Tibial nerve (tissue), 4 donors: ENCODE results near the gene MLX. TPM values are rescaled to one million over a fixed set of nuclear protein-coding genes. Genes with fewer than 3 reads are reported as not detected.

Source experiments
- DNase-seq, 2 donors: peaks; one replicate each; pipeline ENCODE4 v3.0.0-alpha.2; 2019; ENCODE audit warnings: low spot score in 2 of 2
- H3K27ac ChIP-seq, 4 donors: fragments of 200-600 bp; sonication (generic) in 3 of 4; one replicate each; pipeline ENCODE4 v1.5.1; 2017 to 2019; ENCODE audit warnings: mild to moderate bottlenecking in 1 of 4
- H3K27me3 ChIP-seq, 2 donors: fragments of 200-600 bp; sonication (generic) in 1 of 2; one replicate each; pipeline versions ENCODE4 v1.5.1 to v1.6.0; 2017 to 2019
- H3K36me3 ChIP-seq, 3 donors: fragments of 200-600 bp; sonication (generic); one replicate each; pipeline ENCODE4 v1.5.1; 2018 to 2019
- H3K4me1 ChIP-seq, 4 donors: fragments of 200-600 bp; sonication (generic) in 3 of 4; one replicate each; pipeline ENCODE4 v1.5.1; 2017 to 2019
- H3K4me3 ChIP-seq, 4 donors: fragments of 200-600 bp; sonication (generic) in 3 of 4; one replicate each; pipeline ENCODE4 v1.5.1; 2017 to 2019; ENCODE audit warnings: mild to moderate bottlenecking in 1 of 4, moderate library complexity in 1 of 4
- H3K9me3 ChIP-seq, 4 donors: fragments of 200-600 bp; sonication (generic) in 3 of 4; one replicate each; pipeline ENCODE4 v1.5.1; 2017 to 2019
- CTCF ChIP-seq, 5 experiments: fragments of 200-600 bp in 3 of 5; fragments of 450-650 bp in 2 of 5; sonication (generic) in 3 of 5; IDR thresholded peaks; one replicate each; pipeline ENCODE4 v1.5.1; 2016 to 2019; ENCODE audit warnings: antibody characterized with exemption in 5 of 5, mild to moderate bottlenecking in 3 of 5, moderate library complexity in 2 of 5
- EP300 ChIP-seq, 2 donors: sonication (generic); formaldehyde crosslinking; IDR thresholded peaks; one replicate each; pipeline ENCODE4 v1.6.1; 2017; ENCODE audit warnings: antibody characterized with exemption in 2 of 2, mild to moderate bottlenecking in 1 of 2
- POLR2A ChIP-seq, 2 donors: fragments of 450-650 bp; IDR thresholded peaks; one replicate each; pipeline ENCODE4 v1.6.1; 2017; ENCODE audit warnings: antibody characterized with exemption in 2 of 2, mild to moderate bottlenecking in 2 of 2, moderate library complexity in 2 of 2
- WGBS, 2 donors: methylation state at CpG; one replicate each; pipeline ENCODE4 v1.1.5; 2018; 5-methylcytosine and 5-hydroxymethylcytosine counted together
- total RNA-seq, 4 donors: library from RNA; depleted of rRNA; stranded (reverse); fragments of >200 nt; gene quantifications; one replicate each; pipeline ENCODE4 v1.1.0, GENCODE V29; 2016

MLX gene
- total RNA-seq, 4 donors from 2014 or later = 31.8 to 44.4 (median 39.1) TPM

- WGBS, 2 donors = 27 to 41% methylated on average over 1 of the region's 1 CpG
- H3K9me3 ChIP-seq = no peaks in the 10 kb centered on the region
These were observed 3.4 kb upstream of the MLX start for GRCh38 chr17:42563543-42563942.

GRCh38 chr17:42563950-42564349 lies 3.0 kb upstream of the MLX start:
- DNase-seq = no peak
- peak overlapping the region in 1 of 4 donors; percentile 26 for H3K27ac ChIP-seq
- WGBS, 2 donors = 74 to 81% methylated on average over 9 of the region's 9 CpGs
- H3K36me3 ChIP-seq = peaks cover 0 to 32% (median 19%) of the 10 kb centered on the region in 3 donors
- H3K9me3 ChIP-seq = no peaks in the 10 kb centered on the region
- peaks cover 0 to 74% (median 40%) of the 10 kb centered on the region in 4 donors for H3K4me1 ChIP-seq
- H3K27me3 ChIP-seq = no peaks in the 10 kb centered on the region
- TF ChIP-seq CTCF (IDR thresholded peaks at IDR 0.05) (no peak), EP300 (IDR thresholded peaks at IDR 0.05) (no peak), POLR2A (IDR thresholded peaks at IDR 0.05) (no peak)
- H3K4me3 ChIP-seq = no peak overlapping the region

More at GRCh38 chr17:42563543-42563942, 3.4 kb upstream of the MLX start:
- no peak overlapping the region for H3K27ac ChIP-seq
- peak overlapping the region in 2 of 4 donors; percentile 76 to 77 for H3K4me3 ChIP-seq
- H3K36me3 ChIP-seq = peaks cover 0 to 28% (median 15%) of the 10 kb centered on the region in 3 donors
- peaks cover 0 to 70% (median 40%) of the 10 kb centered on the region in 4 donors for H3K4me1 ChIP-seq
- no peak for DNase-seq
- no peaks in the 10 kb centered on the region for H3K27me3 ChIP-seq
- no peak for TF ChIP-seq EP300 (IDR thresholded peaks at IDR 0.05)
- no peak for TF ChIP-seq CTCF (IDR thresholded peaks at IDR 0.05)

- no peak overlapping the region for H3K4me3 ChIP-seq
- H3K4me1 ChIP-seq = peaks cover 0 to 72% (median 40%) of the 10 kb centered on the region in 4 donors
- 85 to 91% methylated on average over 14 to 15 of the region's 15 CpGs for WGBS, 2 donors
- no peak for DNase-seq
- H3K36me3 ChIP-seq = peaks cover 0 to 43% (median 27%) of the 10 kb centered on the region in 3 donors
- H3K9me3 ChIP-seq = no peaks in the 10 kb centered on the region
- TF ChIP-seq EP300 (IDR thresholded peaks at IDR 0.05) (no peak), CTCF (IDR thresholded peaks at IDR 0.05) (no peak), POLR2A (IDR thresholded peaks at IDR 0.05) (no peak)
- H3K27me3 ChIP-seq = no peaks in the 10 kb centered on the region
- no peak overlapping the region for H3K27ac ChIP-seq
These were observed 1.9 kb upstream of the MLX start for GRCh38 chr17:42564815-42565522.

GRCh38 chr17:42565523-42566214 lies 1.2 kb upstream of the MLX start:
- H3K36me3 ChIP-seq = peaks cover 0 to 50% (median 28%) of the 10 kb centered on the region in 3 donors
- H3K4me3 ChIP-seq = no peak overlapping the region
- DNase-seq = no peak
- no peaks in the 10 kb centered on the region for H3K9me3 ChIP-seq
- 87 to 90% methylated on average over 14 to 16 of the region's 16 CpGs for WGBS, 2 donors
- peak overlapping the region in 3 of 4 donors; percentile 93 to 96 (median 96) for H3K27ac ChIP-seq
- TF ChIP-seq POLR2A (IDR thresholded peaks at IDR 0.05) (no peak), EP300 (IDR thresholded peaks at IDR 0.05) (no peak), CTCF (IDR thresholded peaks at IDR 0.05) (no peak)
- H3K4me1 ChIP-seq = peaks cover 0 to 65% (median 40%) of the 10 kb centered on the region in 4 donors
- H3K27me3 ChIP-seq = no peaks in the 10 kb centered on the region
